ENCODE measurements around the gene GYPC. TPM values are rescaled to one million over a fixed set of nuclear protein-coding genes. Genes with fewer than 3 reads are reported as not detected.
"Not testable (repeated sequence)": the region's sequence is repeated elsewhere in the genome, so short reads cannot be mapped to it uniquely, and the experiment has no call there.

Gene GYPC
- total RNA-seq, 2 donors from 2014 or later: 107 to 115 TPM

DNA sequence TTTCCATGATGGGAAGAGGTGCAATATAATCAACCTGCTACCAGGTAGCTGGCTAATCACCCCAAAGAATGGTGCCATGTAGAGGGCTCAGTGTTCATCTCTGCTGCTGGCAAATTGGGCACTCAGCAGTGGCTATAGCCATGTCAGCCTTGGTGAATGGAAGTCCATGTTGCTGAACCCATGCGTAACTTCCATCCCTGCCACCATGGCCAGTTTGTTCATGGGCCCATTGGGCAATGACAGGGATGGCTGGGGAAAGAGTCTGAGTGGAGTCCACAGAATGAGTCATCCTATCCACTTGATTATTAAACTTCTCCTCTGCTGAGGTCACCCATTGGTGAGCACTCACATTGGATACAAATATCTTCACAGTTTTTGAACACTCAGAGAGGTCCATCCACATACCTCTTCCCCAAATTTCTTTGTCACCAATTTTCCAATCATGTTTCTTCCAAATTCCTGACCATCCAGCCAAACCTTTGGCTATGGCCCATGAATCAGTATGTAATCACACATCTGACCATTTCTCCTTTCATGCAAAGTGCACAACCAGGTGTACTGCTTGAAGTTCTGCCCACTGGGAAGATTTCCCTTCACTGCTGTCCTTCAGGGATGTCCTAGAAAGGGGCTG, 8.1 kb upstream of the GYPC start:
- intact Hi-C loops (cut with DNase I); DNase-seq (ENCODE audit: low spot score): not testable (repeated sequence)

DNA sequence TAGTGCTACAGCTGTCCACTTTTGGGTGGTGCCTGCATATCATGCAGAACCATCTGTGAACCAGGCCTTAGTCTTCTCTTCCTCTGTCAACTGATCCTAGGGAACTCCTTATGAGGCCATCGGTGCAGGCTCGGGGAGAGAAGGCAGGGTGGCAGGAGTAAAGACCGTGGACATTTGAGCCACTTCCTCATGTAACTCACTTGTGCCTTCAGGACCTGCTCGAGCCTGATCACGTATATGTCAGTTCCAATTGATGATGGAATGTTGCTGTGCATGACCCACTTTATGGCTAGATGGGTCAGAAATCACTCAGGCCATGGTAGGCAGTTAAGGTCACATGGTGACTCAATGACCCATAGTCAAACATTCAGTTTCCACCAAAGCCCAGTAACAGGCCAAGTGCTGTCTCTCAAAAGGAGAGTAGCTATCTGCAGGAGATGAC, 7.6 kb upstream of the GYPC start:
- DNase-seq (ENCODE audit: low spot score); intact Hi-C loops (cut with DNase I): not testable (repeated sequence)

DNA sequence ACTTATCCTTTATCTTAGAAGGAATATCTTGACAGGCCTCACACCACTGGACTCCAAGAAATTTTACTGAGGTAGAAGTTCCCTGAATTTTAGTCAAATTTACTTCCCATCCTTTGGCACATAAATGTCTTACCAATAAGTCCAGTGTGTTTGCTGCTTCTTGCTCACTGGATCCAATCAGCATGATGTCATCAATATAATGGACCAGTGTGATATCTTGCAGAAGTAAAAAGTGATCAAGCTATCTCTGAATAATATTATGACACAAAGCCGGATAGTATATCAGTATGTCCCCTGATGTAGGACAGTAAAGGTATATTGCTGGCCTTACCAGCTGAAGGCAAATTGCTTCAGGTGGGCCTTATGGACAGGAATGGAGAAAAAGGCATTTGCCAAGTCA, 6.9 kb upstream of the GYPC start:
- intact Hi-C loops (cut with DNase I): no loop called here
- no peak for DNase-seq (ENCODE audit: low spot score)

DNA sequence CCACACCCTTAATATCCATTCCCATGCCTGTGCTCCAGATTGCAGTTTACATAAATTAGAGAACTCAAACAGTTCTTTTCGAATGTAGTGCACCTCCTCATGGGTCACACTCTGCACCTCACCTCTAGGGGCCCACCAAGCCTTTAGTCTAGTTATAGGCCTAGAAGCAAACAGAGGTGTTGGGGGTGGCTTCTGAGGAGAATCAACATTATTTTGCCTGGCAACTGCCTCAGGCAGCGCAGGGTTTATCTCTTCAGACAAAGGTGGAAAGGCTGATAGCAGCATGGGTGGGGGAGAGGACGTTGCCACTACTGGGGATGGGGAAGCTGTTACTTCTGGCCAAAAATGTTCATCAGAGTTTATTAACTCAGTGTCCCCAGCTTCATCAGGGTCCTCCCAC, 5.0 kb upstream of the GYPC start:
- intact Hi-C loops (cut with DNase I): loop anchor here in 1 of 2 donors (10.0 kb wide), 1 partner anchor 414 kb away; no protein-coding TSS in a partner anchor
- DNase-seq (ENCODE audit: low spot score): no peak

DNA sequence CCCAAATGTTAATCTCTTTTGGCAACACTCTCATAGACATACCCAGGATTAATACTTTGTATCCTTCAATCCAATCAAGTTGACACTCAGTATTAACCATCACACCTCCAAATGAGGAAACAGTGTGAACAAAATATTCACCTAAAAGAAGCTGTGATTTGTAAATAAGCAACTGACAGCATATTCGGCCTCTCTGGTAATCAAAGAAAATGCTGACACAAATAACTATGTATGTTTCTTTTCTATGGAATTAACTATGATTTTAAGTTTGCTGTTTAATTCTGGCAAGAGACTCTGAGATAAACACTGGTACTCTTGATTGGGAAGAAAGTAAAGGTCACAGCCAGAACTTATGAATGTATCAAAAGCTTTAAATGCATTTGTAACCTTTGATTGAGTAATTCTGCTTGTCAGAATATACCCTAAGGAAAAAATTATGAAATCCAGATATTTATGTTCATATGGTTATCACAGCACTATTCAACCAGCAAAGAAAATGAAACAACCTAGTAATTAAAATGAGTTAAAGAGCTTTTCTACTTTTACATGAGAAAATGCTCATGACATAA, 3.6 kb upstream of the GYPC start:
- intact Hi-C loops (cut with DNase I): loop anchor here in 1 of 2 donors (10.0 kb wide), 1 partner anchor 412 kb away; no protein-coding TSS in a partner anchor
- DNase-seq (ENCODE audit: low spot score): no peak

DNA sequence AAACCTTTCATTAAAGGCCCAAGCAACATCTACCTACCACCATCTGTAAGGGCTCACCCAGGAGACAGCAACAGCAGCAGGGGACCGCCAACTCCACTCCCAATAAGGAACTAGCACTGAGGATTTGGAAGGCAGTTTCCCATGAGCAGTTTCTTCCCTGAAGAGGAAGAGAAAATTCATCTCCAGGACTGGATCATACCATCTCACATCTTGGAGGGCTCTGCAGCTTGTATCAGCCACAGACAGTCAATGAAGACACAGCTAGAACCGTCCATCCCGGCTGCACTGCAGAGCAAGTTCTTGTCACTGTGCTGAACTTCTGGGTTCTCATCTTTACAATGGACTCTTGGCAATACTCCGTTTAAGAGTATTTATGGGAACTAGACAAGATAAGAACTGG, 2.8 kb upstream of the GYPC start:
- intact Hi-C loops (cut with DNase I): loop anchor here in 1 of 2 donors (10.0 kb wide), 1 partner anchor 412 kb away; no protein-coding TSS in a partner anchor
- no peak for DNase-seq (ENCODE audit: low spot score)

DNA sequence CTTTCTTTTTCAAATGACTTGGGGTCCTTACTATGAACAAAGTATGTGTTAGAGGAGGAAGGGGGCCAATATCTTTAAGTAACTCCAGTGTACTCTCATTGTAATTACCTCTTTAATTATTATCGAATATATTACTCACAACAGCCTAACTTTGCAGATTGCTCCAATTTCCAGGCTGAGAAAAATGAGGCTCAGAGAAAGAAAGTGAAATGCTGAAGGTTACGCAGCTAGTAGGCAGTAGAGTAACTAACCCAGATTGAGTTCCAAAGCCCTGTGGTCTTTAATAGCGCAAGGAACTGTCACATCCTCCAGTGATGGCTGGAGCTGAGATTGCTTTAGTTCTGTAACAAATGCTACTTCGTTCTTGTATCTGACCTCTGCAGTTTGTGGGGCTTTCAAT, 2.2 kb upstream of the GYPC start:
- intact Hi-C loops (cut with DNase I): loop anchor here in 1 of 2 donors (10.0 kb wide), 1 partner anchor 411 kb away; no protein-coding TSS in a partner anchor
- no peak for DNase-seq (ENCODE audit: low spot score)

- no peak for DNase-seq (ENCODE audit: low spot score)
- intact Hi-C loops (cut with DNase I): loop anchor here in 1 of 2 donors (10.0 kb wide), 1 partner anchor 410 kb away; no protein-coding TSS in a partner anchor
These were observed 907 bp upstream of the GYPC start for GRCh38 chr2:126655051-126655450.

DNA sequence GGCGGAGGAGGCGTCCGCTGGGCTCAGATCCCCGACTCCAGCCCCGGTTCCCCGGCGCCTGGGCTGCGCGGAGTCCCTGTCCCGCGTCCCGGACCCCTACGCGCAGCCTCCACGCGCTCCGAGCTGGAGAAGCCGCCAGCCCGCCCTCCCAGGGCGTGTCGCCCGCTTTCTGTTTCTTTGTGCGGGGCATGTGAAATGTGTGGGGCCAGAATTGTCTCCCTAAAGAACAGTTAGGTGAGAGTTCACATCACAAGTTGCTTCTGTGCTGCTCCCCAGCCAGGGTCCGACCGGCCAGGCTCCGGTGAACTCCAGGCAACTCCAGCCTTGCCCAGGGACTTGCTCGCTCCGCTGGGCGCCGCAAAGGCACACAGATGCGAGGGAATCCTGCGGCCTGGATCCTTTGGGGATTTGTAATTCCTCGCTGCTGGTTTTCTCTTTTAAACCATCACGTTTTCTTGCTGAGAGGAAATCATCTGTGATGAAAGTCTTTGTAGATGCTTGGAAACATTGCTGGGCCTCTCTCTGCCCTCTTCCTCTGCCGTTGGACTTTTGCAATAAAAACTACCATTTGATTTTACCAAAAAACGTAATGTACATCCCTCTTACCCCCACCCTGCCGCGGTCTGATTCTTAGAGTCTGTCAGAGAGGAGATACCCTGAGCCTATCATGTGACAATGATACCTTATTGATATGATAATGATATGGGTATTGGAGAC, 631 bp downstream of the GYPC start:
- intact Hi-C loops (cut with DNase I): loop anchor here in 1 of 2 donors (10.0 kb wide), 1 partner anchor 408 kb away; no protein-coding TSS in a partner anchor
- peak; percentile 85 for DNase-seq (ENCODE audit: low spot score)

DNA sequence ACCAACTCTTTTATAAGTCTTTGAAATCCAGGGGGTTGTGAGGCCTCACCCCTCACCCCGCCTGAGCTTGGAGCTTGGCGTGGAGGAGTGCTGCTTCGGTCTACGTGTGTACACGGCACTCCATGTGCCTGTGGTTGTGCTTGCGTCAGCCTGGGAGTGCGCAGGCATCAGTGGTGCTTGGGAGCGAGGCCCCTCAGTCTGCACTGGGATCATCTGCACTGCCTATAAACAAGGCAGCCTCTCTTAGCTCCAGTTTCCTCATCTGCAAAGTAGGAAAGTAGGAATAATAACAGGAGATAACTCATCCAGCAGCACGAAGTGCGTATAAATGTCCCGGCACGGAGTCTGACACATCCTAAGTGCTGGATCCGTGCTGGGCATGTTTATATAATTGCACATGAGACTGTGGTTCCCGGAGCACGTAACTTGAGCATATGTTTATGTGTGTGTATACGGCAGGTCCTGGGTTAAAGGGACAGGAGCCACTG, 1.2 kb downstream of the GYPC start:
- intact Hi-C loops (cut with DNase I): loop anchor here in 1 of 2 donors (10.0 kb wide), 1 partner anchor 408 kb away; no protein-coding TSS in a partner anchor
- DNase-seq (ENCODE audit: low spot score): peak; percentile 89

DNA sequence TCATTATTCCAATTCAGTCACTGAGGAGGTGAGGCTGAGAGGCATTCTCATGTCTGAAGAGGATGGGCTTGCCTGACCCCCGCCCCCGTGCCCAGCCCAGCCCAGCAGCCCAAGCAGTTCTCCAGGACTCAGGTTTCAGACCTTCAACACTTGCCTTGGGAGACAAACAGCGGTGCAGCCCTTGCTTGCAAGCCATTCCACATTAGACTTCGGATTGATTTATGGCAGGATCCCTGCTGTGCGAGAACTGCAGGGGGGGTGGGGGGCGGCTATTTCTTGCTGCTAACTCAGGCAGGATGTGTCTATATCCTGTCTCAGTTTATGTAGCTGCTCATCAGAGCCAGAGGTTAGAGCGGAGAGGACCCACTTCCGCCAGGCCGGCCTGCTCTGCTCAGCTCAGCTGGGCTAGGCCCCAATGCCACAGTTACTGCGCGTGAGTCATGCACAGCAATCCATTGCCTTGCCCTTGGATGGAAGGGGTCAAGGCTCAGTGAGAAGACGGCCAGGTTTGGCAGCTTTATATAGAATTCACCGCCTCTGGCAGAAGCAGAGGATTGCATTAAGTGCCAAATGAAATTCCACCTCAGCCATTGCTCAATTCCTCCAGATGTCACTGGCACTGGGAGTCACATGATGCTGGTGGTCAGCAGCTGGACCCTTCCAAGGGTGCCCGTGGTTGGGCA, 1.8 kb downstream of the GYPC start:
- DNase-seq (ENCODE audit: low spot score): peak; percentile 95
- intact Hi-C loops (cut with DNase I): loop anchor here in 1 of 2 donors (10.0 kb wide), 1 partner anchor 407 kb away; no protein-coding TSS in a partner anchor

DNA sequence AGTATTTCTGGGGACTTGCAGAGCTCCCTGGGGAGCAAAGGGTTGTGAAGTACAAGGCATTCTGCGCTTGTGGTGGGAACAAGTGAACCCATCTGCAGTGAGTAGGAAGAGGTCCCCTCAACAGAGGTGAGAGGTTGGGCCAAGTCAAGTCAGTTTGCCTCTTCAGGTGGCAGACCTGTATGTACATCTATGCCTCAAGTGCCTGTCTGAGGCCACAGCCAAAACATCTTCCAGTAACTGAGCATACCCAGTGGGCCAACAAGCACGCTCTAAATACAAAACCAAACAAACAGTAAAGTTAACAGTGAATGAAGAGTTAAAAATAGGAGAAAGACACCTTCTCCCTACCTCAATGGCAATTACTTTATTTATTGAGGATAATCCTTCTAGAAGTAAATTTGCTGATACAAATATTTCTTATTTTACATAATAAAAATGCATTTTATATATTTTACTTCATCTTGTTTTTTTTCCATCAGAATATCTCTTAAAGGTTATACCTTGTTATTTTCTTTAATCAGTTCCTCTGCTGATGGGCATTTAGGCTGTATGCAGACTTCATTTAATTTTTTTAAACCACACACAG, 2.5 kb downstream of the GYPC start:
- intact Hi-C loops (cut with DNase I): loop anchor here in 1 of 2 donors (10.0 kb wide), 1 partner anchor 406 kb away; no protein-coding TSS in a partner anchor
- no peak for DNase-seq (ENCODE audit: low spot score)

GRCh38 chr2:126658905-126659561, 3.1 kb downstream of the GYPC start:
- peak; percentile 92 for DNase-seq (ENCODE audit: low spot score)
- intact Hi-C loops (cut with DNase I): loop anchor here in 1 of 2 donors (10.0 kb wide), 1 partner anchor 406 kb away; no protein-coding TSS in a partner anchor

- no peak for DNase-seq (ENCODE audit: low spot score)
- intact Hi-C loops (cut with DNase I): loop anchor here in 1 of 2 donors (10.0 kb wide), 1 partner anchor 405 kb away; no protein-coding TSS in a partner anchor
These were observed 3.9 kb downstream of the GYPC start for GRCh38 chr2:126659562-126660467.

GRCh38 chr2:126660971-126661370, 5.0 kb downstream of the GYPC start:
- intact Hi-C loops (cut with DNase I): no loop called here
- DNase-seq (ENCODE audit: low spot score): no peak

DNA sequence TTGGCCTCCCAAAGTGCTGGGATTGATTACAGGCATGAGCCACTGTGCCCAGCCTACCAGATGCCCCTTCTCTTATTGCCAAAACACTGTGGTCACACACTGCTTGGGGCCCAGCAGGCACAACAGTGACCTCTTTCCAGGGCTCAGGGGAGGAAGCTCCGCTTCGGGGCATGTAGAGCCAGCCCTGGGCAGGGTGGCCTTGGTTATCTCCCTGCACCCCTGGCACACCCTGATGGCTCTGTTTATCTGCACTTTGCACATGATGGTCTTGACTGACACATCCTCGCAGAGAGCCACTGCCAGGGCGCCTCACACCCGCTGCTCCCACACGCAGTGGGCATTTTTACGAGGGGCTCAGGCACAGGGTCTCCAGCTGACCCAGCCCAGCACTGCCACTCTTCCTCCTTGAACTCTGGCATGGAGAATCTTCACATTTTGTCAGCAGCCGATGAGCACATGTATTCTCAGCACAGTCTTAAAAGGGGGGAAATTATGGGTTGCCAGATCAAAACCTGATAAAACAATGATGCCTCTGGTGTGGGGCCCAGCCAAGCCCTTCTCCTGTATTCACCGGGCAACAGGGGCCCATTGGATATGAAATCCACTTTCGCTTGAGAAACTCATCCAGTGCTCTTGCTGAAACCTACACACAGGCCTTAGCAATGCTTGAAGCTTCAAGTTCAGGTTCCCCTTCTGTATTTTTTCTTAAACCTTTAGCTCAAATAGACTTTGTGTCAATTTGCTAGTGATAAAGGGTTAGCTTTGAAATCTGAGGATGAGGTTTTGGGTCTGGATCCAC, 5.9 kb downstream of the GYPC start:
- peak; percentile 41 for DNase-seq (ENCODE audit: low spot score)
- intact Hi-C loops (cut with DNase I): no loop called here

Data from posterior vena cava (tissue), 2 donors.